ACC112 (cell line): ENCODE data around the gene STPG3.

ENCODE experiments used
- H2AFZ ChIP-seq: fragments of 200-600 bp; sonication (generic); one replicate; pipeline ENCODE4 v1.6.0; 2017; ENCODE audit warnings: antibody characterized with exemption, low read length; ENCODE audit not compliant: unreplicated experiment
- H3K27ac ChIP-seq: fragments of 200-600 bp; sonication (generic); 2 replicates; pipeline ENCODE4 v1.5.1; 2014; ENCODE audit warnings: low read depth, mild to moderate bottlenecking, antibody characterized with exemption, low read length, moderate library complexity
- H3K27me3 ChIP-seq: fragments of 200-600 bp; sonication (generic); 2 replicates; pipeline ENCODE4 v1.6.1; 2014; ENCODE audit warnings: mild to moderate bottlenecking, antibody characterized with exemption, low read length, moderate library complexity, mixed read lengths; ENCODE audit not compliant: insufficient read depth
- H3K36me3 ChIP-seq: fragments of 200-600 bp; sonication (generic); 2 replicates; pipeline ENCODE4 v1.6.1; 2016; ENCODE audit warnings: mild to moderate bottlenecking, antibody characterized with exemption, low read length, moderate library complexity, mixed read lengths; ENCODE audit not compliant: insufficient read depth
- H3K4me1 ChIP-seq: fragments of 200-600 bp; sonication (generic); one replicate; pipeline ENCODE4 v1.6.1; 2016; ENCODE audit warnings: low read length, mixed read lengths; ENCODE audit not compliant: insufficient read depth, unreplicated experiment, control insufficient read depth
- H3K4me3 ChIP-seq: fragments of 200-600 bp; sonication (generic); 2 replicates; pipeline ENCODE4 v1.5.1; 2014; ENCODE audit warnings: mild to moderate bottlenecking, low read depth, low read length
- H3K79me2 ChIP-seq: fragments of 200-600 bp; sonication (generic); one replicate; pipeline ENCODE4 v1.6.0; 2016; ENCODE audit warnings: low read length; ENCODE audit not compliant: control insufficient read depth, unreplicated experiment, insufficient read depth

STPG3 gene

GRCh38 chr9:137295238-137295811, 44.2 kb downstream of the STPG3 start:
- peaks cover 46% of the 10 kb centered on the region for H3K27me3 ChIP-seq
- no peaks in the 10 kb centered on the region for H3K36me3 ChIP-seq
- H3K4me1 ChIP-seq, result peaks cover 10% of the 10 kb centered on the region
- H3K4me3 ChIP-seq, result peak overlapping the region; percentile 60; the same call in 1 of the 2 replicates
- H3K27ac ChIP-seq, result no peak overlapping the region
- H2AFZ ChIP-seq, result no peak overlapping the region
- H3K79me2 ChIP-seq, result no peaks in the 10 kb centered on the region

- H2AFZ ChIP-seq, result no peak overlapping the region
- no peaks in the 10 kb centered on the region for H3K79me2 ChIP-seq
- peaks cover 53% of the 10 kb centered on the region for H3K27me3 ChIP-seq
- no peak overlapping the region for H3K4me3 ChIP-seq
- H3K4me1 ChIP-seq, result peaks cover 10% of the 10 kb centered on the region
- H3K36me3 ChIP-seq, result no peaks in the 10 kb centered on the region
- no peak overlapping the region for H3K27ac ChIP-seq
These were observed 45.0 kb downstream of the STPG3 start for GRCh38 chr9:137295849-137296669.

- Histone ChIP-seq H2AFZ (no peak overlapping the region), H3K4me1 (peaks cover 10% of the 10 kb centered on the region), H3K27ac (no peak overlapping the region), H3K27me3 (peaks cover 54% of the 10 kb centered on the region), H3K4me3 (no peak overlapping the region), H3K79me2 (no peaks in the 10 kb centered on the region), H3K36me3 (no peaks in the 10 kb centered on the region)
These were observed 45.9 kb downstream of the STPG3 start for GRCh38 chr9:137296670-137297664.

GRCh38 chr9:137297966-137298365, 46.9 kb downstream of the STPG3 start:
- H3K4me1 ChIP-seq, result peaks cover 15% of the 10 kb centered on the region
- H3K27me3 ChIP-seq, result peaks cover 54% of the 10 kb centered on the region
- H2AFZ ChIP-seq, result no peak overlapping the region
- H3K79me2 ChIP-seq, result no peaks in the 10 kb centered on the region
- H3K4me3 ChIP-seq, result no peak overlapping the region
- H3K36me3 ChIP-seq, result no peaks in the 10 kb centered on the region
- no peak overlapping the region for H3K27ac ChIP-seq

GRCh38 chr9:137298401-137299202, 47.5 kb downstream of the STPG3 start:
- no peak overlapping the region for H3K27ac ChIP-seq
- H3K79me2 ChIP-seq, result no peaks in the 10 kb centered on the region
- H3K27me3 ChIP-seq, result peaks cover 54% of the 10 kb centered on the region
- no peak overlapping the region for H3K4me3 ChIP-seq
- no peaks in the 10 kb centered on the region for H3K36me3 ChIP-seq
- no peak overlapping the region for H2AFZ ChIP-seq
- peaks cover 15% of the 10 kb centered on the region for H3K4me1 ChIP-seq

GRCh38 chr9:137299203-137299565, 48.1 kb downstream of the STPG3 start:
- no peak overlapping the region for H3K27ac ChIP-seq
- peaks cover 54% of the 10 kb centered on the region for H3K27me3 ChIP-seq
- peaks cover 15% of the 10 kb centered on the region for H3K4me1 ChIP-seq
- no peaks in the 10 kb centered on the region for H3K79me2 ChIP-seq
- no peaks in the 10 kb centered on the region for H3K36me3 ChIP-seq
- H2AFZ ChIP-seq, result no peak overlapping the region
- H3K4me3 ChIP-seq, result no peak overlapping the region

- Histone ChIP-seq H3K27ac (no peak overlapping the region), H3K27me3 (peaks cover 51% of the 10 kb centered on the region), H3K4me1 (peaks cover 15% of the 10 kb centered on the region), H3K4me3 (no peak overlapping the region), H3K79me2 (no peaks in the 10 kb centered on the region), H2AFZ (no peak overlapping the region), H3K36me3 (no peaks in the 10 kb centered on the region)
These were observed 48.9 kb downstream of the STPG3 start for GRCh38 chr9:137299938-137300337.

GRCh38 chr9:137300567-137301080, 49.5 kb downstream of the STPG3 start:
- no peaks in the 10 kb centered on the region for H3K36me3 ChIP-seq
- H3K4me3 ChIP-seq, result peak overlapping the region; percentile 71
- H2AFZ ChIP-seq, result peak overlapping the region; percentile 15
- H3K27ac ChIP-seq, result no peak overlapping the region
- peaks cover 49% of the 10 kb centered on the region for H3K27me3 ChIP-seq
- no peaks in the 10 kb centered on the region for H3K79me2 ChIP-seq
- H3K4me1 ChIP-seq, result peaks cover 15% of the 10 kb centered on the region

GRCh38 chr9:137301081-137301947, 50.2 kb downstream of the STPG3 start:
- Histone ChIP-seq H3K4me3 (peak overlapping the region; percentile 71), H3K36me3 (no peaks in the 10 kb centered on the region), H3K27ac (no peak overlapping the region), H3K79me2 (no peaks in the 10 kb centered on the region), H3K4me1 (peaks cover 12% of the 10 kb centered on the region), H2AFZ (peak overlapping the region; percentile 15), H3K27me3 (peaks cover 46% of the 10 kb centered on the region)
